Measurements from ENCODE around the gene GPX1.
"Not testable (repeated sequence)": the region's sequence is repeated elsewhere in the genome, so short reads cannot be mapped to it uniquely, and the experiment has no call there.

The GPX1 gene

GRCh38 chr3:49358217-49358883 is at the start of gene GPX1:
Gene GPX1, minus strand, starts transcription at chr3:49358353. Its CDS starts 75 bp downstream, at chr3:49358278.
- in situ Hi-C loops (cut with HindIII; ENCODE audit: low sequenced_read_pairs), result no loop called here

GRCh38 chr3:49406571-49407565 is 48.7 kb upstream of the GPX1 start:
- in situ Hi-C loops (cut with HindIII; ENCODE audit: low sequenced_read_pairs), result loop anchor here (25.0 kb wide), 1 partner anchor 320 kb away; the partner anchor contains the start of gene QRICH1

GRCh38 chr3:49405570-49405969 is 47.4 kb upstream of the GPX1 start:
- in situ Hi-C loops (cut with HindIII; ENCODE audit: low sequenced_read_pairs), result loop anchor here (25.0 kb wide), 1 partner anchor 318 kb away; the partner anchor contains the start of gene QRICH1

- in situ Hi-C loops (cut with HindIII; ENCODE audit: low sequenced_read_pairs), result loop anchor here (25.0 kb wide), 1 partner anchor 317 kb away; the partner anchor contains the start of gene QRICH1
These were observed 45.7 kb upstream of the GPX1 start for GRCh38 chr3:49403891-49404290.

- in situ Hi-C loops (cut with HindIII; ENCODE audit: low sequenced_read_pairs), result loop anchor here (25.0 kb wide), 1 partner anchor 314 kb away; the partner anchor contains the start of gene QRICH1
These were observed 43.6 kb upstream of the GPX1 start for GRCh38 chr3:49401766-49402165.

- in situ Hi-C loops (cut with HindIII; ENCODE audit: low sequenced_read_pairs), result no loop called here
These were observed 41.3 kb upstream of the GPX1 start for GRCh38 chr3:49399461-49399860.

GRCh38 chr3:49397470-49397869 is 39.3 kb upstream of the GPX1 start:
- in situ Hi-C loops (cut with HindIII; ENCODE audit: low sequenced_read_pairs), result no loop called here

GRCh38 chr3:49391310-49391709 is 33.2 kb upstream of the GPX1 start:
- in situ Hi-C loops (cut with HindIII; ENCODE audit: low sequenced_read_pairs), result not testable (repeated sequence)

- in situ Hi-C loops (cut with HindIII; ENCODE audit: low sequenced_read_pairs), result no loop called here
These were observed 31.1 kb upstream of the GPX1 start for GRCh38 chr3:49389297-49389696.

- in situ Hi-C loops (cut with HindIII; ENCODE audit: low sequenced_read_pairs), result no loop called here
These were observed 30.2 kb upstream of the GPX1 start for GRCh38 chr3:49388289-49388820.

GRCh38 chr3:49387721-49388120 is 29.6 kb upstream of the GPX1 start:
- in situ Hi-C loops (cut with HindIII; ENCODE audit: low sequenced_read_pairs), result no loop called here

- in situ Hi-C loops (cut with HindIII; ENCODE audit: low sequenced_read_pairs), result no loop called here
These were observed 28.1 kb upstream of the GPX1 start for GRCh38 chr3:49386056-49386756.

- in situ Hi-C loops (cut with HindIII; ENCODE audit: low sequenced_read_pairs), result no loop called here
These were observed 27.5 kb upstream of the GPX1 start for GRCh38 chr3:49385617-49386016.

GRCh38 chr3:49383387-49383786 is 25.2 kb upstream of the GPX1 start:
- in situ Hi-C loops (cut with HindIII; ENCODE audit: low sequenced_read_pairs), result no loop called here

GRCh38 chr3:49378249-49378895 is 20.2 kb upstream of the GPX1 start:
- in situ Hi-C loops (cut with HindIII; ENCODE audit: low sequenced_read_pairs), result no loop called here

- in situ Hi-C loops (cut with HindIII; ENCODE audit: low sequenced_read_pairs), result no loop called here
These were observed 19.3 kb upstream of the GPX1 start for GRCh38 chr3:49377483-49377882.

GRCh38 chr3:49371946-49372345 is 13.8 kb upstream of the GPX1 start:
- in situ Hi-C loops (cut with HindIII; ENCODE audit: low sequenced_read_pairs), result no loop called here

GRCh38 chr3:49370585-49371290 is 12.6 kb upstream of the GPX1 start:
- in situ Hi-C loops (cut with HindIII; ENCODE audit: low sequenced_read_pairs), result no loop called here

GRCh38 chr3:49362561-49362960 is 4.4 kb upstream of the GPX1 start:
- in situ Hi-C loops (cut with HindIII; ENCODE audit: low sequenced_read_pairs), result no loop called here

- in situ Hi-C loops (cut with HindIII; ENCODE audit: low sequenced_read_pairs), result no loop called here
These were observed 1.5 kb upstream of the GPX1 start for GRCh38 chr3:49359623-49360022.

Measured in endothelial cell of hepatic sinusoid (primary cell).